CD4-positive, alpha-beta T cell (primary cell): ENCODE results near the gene GPR142. TPM values are rescaled to one million over a fixed set of nuclear protein-coding genes. Genes with fewer than 3 reads are reported as not detected.

Experiments
- ATAC-seq: fragments of 200-7000 bp; cut with Tn5 transposase; one replicate; pipeline ENCODE4 v1.10.0; 2022; ENCODE audit warnings: mild to moderate bottlenecking; ENCODE audit not compliant: poor library complexity
- CTCF ChIA-PET: fragments of 350-600 bp; sonication (Branson Sonifier 250); formaldehyde crosslinking; loops from one replicate; lab custom pipeline; 2021; ENCODE audit warnings: antibody characterized with exemption, inconsistent platforms; lab: Charles Lee
- POLR2A ChIA-PET: fragments of 350-600 bp; sonication (Branson Sonifier 250); formaldehyde crosslinking; loops from one replicate; lab custom pipeline; 2021; ENCODE audit warnings: antibody characterized with exemption, inconsistent platforms; lab: Charles Lee
- DNase-seq, 14 experiments: peaks; one replicate each; pipeline ENCODE4 v3.0.0-alpha.2; 2013 to 2020; ENCODE audit warnings: mixed read lengths in 2 of 14
- H3K27ac ChIP-seq, 2 donors: one replicate each; pipeline versions ENCODE4 v1.5.1 to v1.7.0; 2013; ENCODE audit warnings: low read length in 2 of 2, low read depth in 1 of 2, mild to moderate bottlenecking in 1 of 2
- H3K27me3 ChIP-seq, 2 experiments: 1 replicate in 1 of 2; 2 replicates in 1 of 2; pipeline versions ENCODE4 v1.6.1 to v1.7.0; 2013; ENCODE audit warnings: low read length in 2 of 2, control low read depth in 1 of 2, mild to moderate bottlenecking in 1 of 2, moderate library complexity in 1 of 2; ENCODE audit not compliant: insufficient read depth in 2 of 2, control insufficient read depth in 1 of 2
- H3K36me3 ChIP-seq: one replicate; pipeline ENCODE4 v1.6.1; 2013; ENCODE audit warnings: low read length, control low read depth; ENCODE audit not compliant: insufficient read depth
- H3K4me1 ChIP-seq: one replicate; pipeline ENCODE4 v1.6.1; 2013; ENCODE audit warnings: low read length, control low read depth; ENCODE audit not compliant: insufficient read depth
- H3K4me3 ChIP-seq: one replicate; pipeline ENCODE4 v1.5.1; 2013; ENCODE audit warnings: mild to moderate bottlenecking, low read length, moderate library complexity
- H3K9me3 ChIP-seq, 2 experiments: 1 replicate in 1 of 2; 2 replicates in 1 of 2; pipeline versions ENCODE4 v1.6.1 to v1.7.0; 2013; ENCODE audit warnings: low read length in 2 of 2, mild to moderate bottlenecking in 2 of 2, control low read depth in 1 of 2, moderate library complexity in 1 of 2; ENCODE audit not compliant: control insufficient read depth in 1 of 2, insufficient read depth in 1 of 2
- H3K27ac Mint-ChIP-seq: one replicate; pipeline ENCODE4 v1.8.0; 2020; ENCODE audit warnings: mixed read lengths
- H3K27me3 Mint-ChIP-seq: one replicate; pipeline ENCODE4 v1.8.0; 2021; ENCODE audit warnings: mixed read lengths
- H3K36me3 Mint-ChIP-seq: one replicate; pipeline ENCODE4 v1.8.0; 2021; ENCODE audit warnings: low read depth, mixed read lengths
- H3K4me1 Mint-ChIP-seq: one replicate; pipeline ENCODE4 v1.8.0; 2021; ENCODE audit warnings: low read depth, mixed read lengths
- H3K4me3 Mint-ChIP-seq: one replicate; pipeline ENCODE4 v1.8.0; 2020; ENCODE audit warnings: mild to moderate bottlenecking, mixed read lengths
- H3K9me3 Mint-ChIP-seq: one replicate; pipeline ENCODE4 v1.8.0; 2020; ENCODE audit warnings: mixed read lengths
- intact Hi-C, 2 experiments: fragments of 100-400 bp; cut with DNase I in 1 of 2; cut with micrococcal nuclease in 1 of 2; formaldehyde crosslinking; loops; one replicate each; pipeline versions ENCODE4 v1.15.1 to v1.9.0; 2023 to 2025; cut with DNase I, micrococcal nuclease
- total RNA-seq, 174 experiments: library from RNA in 2 of 174; stranded (reverse) in 2 of 174; gene quantifications; one replicate each; pipeline ENCODE4 v1.2.3 and lab custom pipeline; 2021 to 2026
- TF ChIP-seq, protein P1 (sequence below): fragments of 200-600 bp; IDR thresholded peaks from one replicate; pipeline ENCODE4 v1.8.0; 2022; ENCODE audit warnings: antibody characterized with exemption, mild to moderate bottlenecking

GPR142 gene
- total RNA-seq, 2 experiments from 2014 or later = not detected

DNA sequence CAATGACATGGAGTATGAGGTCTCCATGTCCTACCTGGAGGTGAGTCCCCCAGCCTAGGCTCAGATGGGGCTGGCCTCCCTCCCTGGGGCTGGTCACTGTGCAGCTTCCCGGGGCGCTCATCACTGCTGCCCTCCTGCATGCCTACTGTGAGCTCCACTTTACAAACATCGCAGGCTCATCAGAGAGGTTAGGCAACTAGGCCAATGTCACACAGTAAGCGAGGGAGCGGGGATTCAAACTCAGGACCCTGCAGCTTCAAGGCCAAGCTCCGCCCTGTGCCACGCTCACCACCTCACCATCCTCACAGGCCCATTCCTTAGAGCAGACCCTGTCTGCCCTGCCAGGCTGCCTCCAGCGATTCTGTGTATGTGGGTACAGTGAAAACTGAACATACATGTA is 24.2 kb upstream of the GPR142 start:
- Histone ChIP-seq H3K36me3 (no peaks in the 10 kb centered on the region), H3K4me1 (no peaks in the 10 kb centered on the region), H3K27me3 (peaks cover 0 to 2% of the 10 kb centered on the region in 2 experiments), H3K4me3 (no peak overlapping the region), H3K9me3 (no peaks in the 10 kb centered on the region), H3K27ac (no peak overlapping the region)
- intact Hi-C loops = no loop called here
- H3K4me1 Mint-ChIP-seq = no peaks in the 10 kb centered on the region
- no peaks in the 10 kb centered on the region for H3K9me3 Mint-ChIP-seq
- CTCF ChIA-PET = no interaction called here
- POLR2A ChIA-PET = no interaction called here
- H3K27ac Mint-ChIP-seq = no peak overlapping the region
- TF ChIP-seq, protein P1, sequence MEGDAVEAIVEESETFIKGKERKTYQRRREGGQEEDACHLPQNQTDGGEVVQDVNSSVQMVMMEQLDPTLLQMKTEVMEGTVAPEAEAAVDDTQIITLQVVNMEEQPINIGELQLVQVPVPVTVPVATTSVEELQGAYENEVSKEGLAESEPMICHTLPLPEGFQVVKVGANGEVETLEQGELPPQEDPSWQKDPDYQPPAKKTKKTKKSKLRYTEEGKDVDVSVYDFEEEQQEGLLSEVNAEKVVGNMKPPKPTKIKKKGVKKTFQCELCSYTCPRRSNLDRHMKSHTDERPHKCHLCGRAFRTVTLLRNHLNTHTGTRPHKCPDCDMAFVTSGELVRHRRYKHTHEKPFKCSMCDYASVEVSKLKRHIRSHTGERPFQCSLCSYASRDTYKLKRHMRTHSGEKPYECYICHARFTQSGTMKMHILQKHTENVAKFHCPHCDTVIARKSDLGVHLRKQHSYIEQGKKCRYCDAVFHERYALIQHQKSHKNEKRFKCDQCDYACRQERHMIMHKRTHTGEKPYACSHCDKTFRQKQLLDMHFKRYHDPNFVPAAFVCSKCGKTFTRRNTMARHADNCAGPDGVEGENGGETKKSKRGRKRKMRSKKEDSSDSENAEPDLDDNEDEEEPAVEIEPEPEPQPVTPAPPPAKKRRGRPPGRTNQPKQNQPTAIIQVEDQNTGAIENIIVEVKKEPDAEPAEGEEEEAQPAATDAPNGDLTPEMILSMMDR = no peak
- no peaks in the 10 kb centered on the region for H3K36me3 Mint-ChIP-seq
- no peak overlapping the region for H3K4me3 Mint-ChIP-seq
- no peak for ATAC-seq
- peaks cover 2% of the 10 kb centered on the region for H3K27me3 Mint-ChIP-seq
- DNase-seq = no peak

DNA sequence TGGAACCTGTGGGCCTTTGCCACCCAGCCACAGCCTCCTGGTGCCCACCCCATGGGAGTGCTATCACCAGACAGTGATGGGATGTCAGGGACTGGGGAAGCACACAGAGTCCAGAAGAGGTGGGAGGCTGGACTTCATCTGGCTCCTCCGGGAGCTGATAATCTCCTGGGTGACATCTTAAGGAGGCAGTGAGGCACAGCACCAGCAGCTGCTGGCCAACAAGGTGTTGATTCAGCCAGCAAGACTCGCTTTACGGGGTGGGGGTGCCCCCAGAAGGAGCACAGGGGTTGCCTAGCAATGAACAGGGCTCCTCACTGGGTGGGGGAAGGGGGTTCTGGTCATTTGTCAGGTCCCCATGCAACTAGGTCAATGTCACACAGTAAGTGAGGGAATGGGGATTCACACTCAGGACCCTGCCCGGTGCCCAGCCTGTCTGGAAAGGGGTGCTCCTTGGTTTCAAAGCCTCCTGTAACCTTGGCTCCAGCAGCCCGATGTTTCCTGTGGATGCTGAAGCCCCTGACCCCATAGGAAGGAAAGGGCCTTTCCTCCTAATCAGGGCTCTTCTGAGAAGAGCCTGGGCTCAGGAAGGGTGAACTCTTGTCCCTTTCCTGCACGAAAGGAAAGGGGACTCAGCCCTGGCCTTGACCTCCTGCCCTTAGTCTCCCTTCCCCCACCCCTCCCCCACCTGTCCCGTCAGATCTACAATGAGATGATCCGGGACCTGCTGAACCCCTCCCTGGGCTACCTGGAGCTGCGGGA is 23.6 kb upstream of the GPR142 start:
- CTCF ChIA-PET = no interaction called here
- H3K9me3 Mint-ChIP-seq = no peaks in the 10 kb centered on the region
- POLR2A ChIA-PET = no interaction called here

DNA sequence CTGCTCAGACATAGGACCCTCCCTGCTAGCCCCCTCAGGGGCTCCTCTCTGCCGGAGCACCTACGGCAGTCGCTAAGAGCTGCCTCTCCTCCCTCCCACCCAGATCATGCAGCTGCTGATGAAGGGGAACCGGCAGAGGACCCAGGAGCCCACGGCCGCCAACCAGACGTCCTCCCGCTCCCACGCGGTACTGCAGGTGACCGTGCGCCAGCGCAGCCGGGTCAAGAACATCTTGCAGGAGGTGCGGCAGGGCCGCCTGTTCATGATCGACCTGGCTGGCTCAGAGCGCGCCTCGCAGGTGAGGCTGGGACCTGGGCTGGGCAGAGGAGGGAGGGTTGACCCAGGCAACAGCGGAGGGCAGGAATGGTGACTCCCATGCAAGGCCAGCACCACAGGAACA is 22.6 kb upstream of the GPR142 start:
- Histone ChIP-seq H3K27ac (no peak overlapping the region), H3K4me1 (no peaks in the 10 kb centered on the region), H3K9me3 (no peaks in the 10 kb centered on the region), H3K27me3 (peaks cover 0 to 2% of the 10 kb centered on the region in 2 experiments), H3K36me3 (no peaks in the 10 kb centered on the region), H3K4me3 (no peak overlapping the region)
- CTCF ChIA-PET = no interaction called here
- Mint-ChIP-seq H3K9me3 (no peaks in the 10 kb centered on the region), H3K27me3 (peaks cover 10% of the 10 kb centered on the region), H3K27ac (no peak overlapping the region), H3K4me1 (no peaks in the 10 kb centered on the region), H3K36me3 (no peaks in the 10 kb centered on the region), H3K4me3 (no peak overlapping the region)
- POLR2A ChIA-PET = no interaction called here
- intact Hi-C loops = no loop called here
- DNase-seq = no peak
- TF ChIP-seq, protein P1 = no peak
- ATAC-seq = no peak

More for the DNA sequence above, 23.6 kb upstream of the GPR142 start:
- Mint-ChIP-seq H3K36me3 (no peaks in the 10 kb centered on the region), H3K27me3 (peaks cover 8% of the 10 kb centered on the region), H3K4me1 (no peaks in the 10 kb centered on the region), H3K27ac (no peak overlapping the region), H3K4me3 (no peak overlapping the region)
- DNase-seq = no peak
- peaks cover 0 to 2% of the 10 kb centered on the region in 2 experiments for H3K27me3 ChIP-seq
- intact Hi-C loops = no loop called here
- TF ChIP-seq, protein P1 = no peak
- no peak for ATAC-seq
- H3K9me3 ChIP-seq = no peaks in the 10 kb centered on the region
- no peaks in the 10 kb centered on the region for H3K4me1 ChIP-seq
- H3K4me3 ChIP-seq = no peak overlapping the region
- H3K27ac ChIP-seq = no peak overlapping the region
- no peaks in the 10 kb centered on the region for H3K36me3 ChIP-seq
